Uterus (tissue), 4 donors: ENCODE measurements around the gene NFATC4. TPM values are rescaled to one million over a fixed set of nuclear protein-coding genes. Genes with fewer than 3 reads are reported as not detected.

Experiments
- DNase-seq, 2 donors: peaks; one replicate each; pipeline ENCODE4 v3.0.0-alpha.2; 2019 to 2020
- H3K27ac ChIP-seq, 2 donors: fragments of 200-600 bp; sonication (generic); 1 replicate in 1 of 2; 2 replicates in 1 of 2; pipeline ENCODE4 v1.5.1; 2016 to 2018
- H3K27me3 ChIP-seq, 2 donors: fragments of 200-600 bp; sonication (generic); one replicate each; pipeline ENCODE4 v1.5.1; 2018 to 2019; ENCODE audit warnings: control low read depth in 1 of 2
- H3K36me3 ChIP-seq, 2 donors: fragments of 200-600 bp; sonication (generic); one replicate each; pipeline ENCODE4 v1.5.1; 2019; ENCODE audit warnings: control low read depth in 1 of 2
- H3K4me1 ChIP-seq, 2 donors: fragments of 200-600 bp; sonication (generic); one replicate each; pipeline ENCODE4 v1.5.1; 2018 to 2019; ENCODE audit warnings: control low read depth in 1 of 2
- H3K4me3 ChIP-seq, 2 donors: fragments of 200-600 bp; sonication (generic); 1 replicate in 1 of 2; 2 replicates in 1 of 2; pipeline ENCODE4 v1.5.1; 2018 to 2019; ENCODE audit warnings: mild to moderate bottlenecking in 1 of 2
- H3K9me3 ChIP-seq, 2 donors: fragments of 200-600 bp; sonication (generic); one replicate each; pipeline ENCODE4 v1.5.1; 2019; ENCODE audit warnings: control low read depth in 1 of 2
- POLR2A ChIP-seq, 2 donors: fragments of 450-650 bp; IDR thresholded peaks; one replicate each; pipeline ENCODE4 v1.6.1; 2016; ENCODE audit warnings: antibody characterized with exemption in 2 of 2, mild to moderate bottlenecking in 1 of 2, moderate library complexity in 1 of 2
- intact Hi-C: fragments of 100-400 bp; cut with DNase I; formaldehyde crosslinking; loops from one replicate; pipeline ENCODE4 v1.15.1; 2023; ENCODE audit warnings: low total_unique reads
- total RNA-seq, 4 donors: library from RNA; depleted of rRNA in 3 of 4; stranded (reverse); fragments of >200 nt in 3 of 4; gene quantifications; one replicate each; pipeline versions ENCODE4 v1.1.0 to v1.2.4, GENCODE V29; 2014 to 2023
- TF ChIP-seq, protein P1 (sequence below), 4 experiments: fragments of 200-600 bp in 2 of 4; fragments of 450-650 bp in 2 of 4; sonication (generic) in 2 of 4; IDR thresholded peaks; one replicate each; pipeline ENCODE4 v1.5.1; 2016 to 2019; ENCODE audit warnings: antibody characterized with exemption in 4 of 4, mild to moderate bottlenecking in 2 of 4, moderate library complexity in 1 of 4
- donor health status: DM: yes; HTN: yes; CAD: no.

NFATC4 gene
- total RNA-seq, 4 donors from 2014 or later, result 25.6 to 187 (median 86.4) TPM

DNA sequence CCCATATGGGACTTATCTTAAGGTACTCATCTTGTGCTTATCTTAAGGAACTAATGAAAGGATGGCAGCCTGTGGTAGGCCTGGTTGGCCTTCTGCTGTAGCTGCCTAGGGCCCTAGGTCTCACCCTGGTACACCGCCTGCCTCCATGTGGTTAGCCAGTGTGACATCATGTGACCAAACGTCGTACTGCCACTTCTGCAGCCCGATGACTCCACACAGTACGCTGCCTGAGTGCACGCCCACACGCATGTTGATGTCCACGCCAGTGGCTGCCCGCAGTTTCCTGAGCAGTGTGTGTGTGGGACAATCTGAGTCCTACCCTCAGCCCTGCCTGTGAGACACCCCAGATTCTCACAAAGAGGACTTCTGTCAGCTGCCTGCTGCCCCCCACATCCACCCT, 38.2 kb upstream of the NFATC4 start:
- no peak for DNase-seq
- Histone ChIP-seq H3K9me3 (no peaks in the 10 kb centered on the region), H3K27me3 (peaks cover 0 to 16% of the 10 kb centered on the region in 2 donors), H3K27ac (no peak overlapping the region), H3K4me1 (peaks cover 0 to 14% of the 10 kb centered on the region in 2 donors), H3K4me3 (no peak overlapping the region), H3K36me3 (no peaks in the 10 kb centered on the region)
- intact Hi-C loops, result loop anchor here (10.0 kb wide), 1 partner anchor 105 kb away; no protein-coding TSS in a partner anchor
- TF ChIP-seq POLR2A (IDR thresholded peaks at IDR 0.05), result no peak
- TF ChIP-seq, protein P1, sequence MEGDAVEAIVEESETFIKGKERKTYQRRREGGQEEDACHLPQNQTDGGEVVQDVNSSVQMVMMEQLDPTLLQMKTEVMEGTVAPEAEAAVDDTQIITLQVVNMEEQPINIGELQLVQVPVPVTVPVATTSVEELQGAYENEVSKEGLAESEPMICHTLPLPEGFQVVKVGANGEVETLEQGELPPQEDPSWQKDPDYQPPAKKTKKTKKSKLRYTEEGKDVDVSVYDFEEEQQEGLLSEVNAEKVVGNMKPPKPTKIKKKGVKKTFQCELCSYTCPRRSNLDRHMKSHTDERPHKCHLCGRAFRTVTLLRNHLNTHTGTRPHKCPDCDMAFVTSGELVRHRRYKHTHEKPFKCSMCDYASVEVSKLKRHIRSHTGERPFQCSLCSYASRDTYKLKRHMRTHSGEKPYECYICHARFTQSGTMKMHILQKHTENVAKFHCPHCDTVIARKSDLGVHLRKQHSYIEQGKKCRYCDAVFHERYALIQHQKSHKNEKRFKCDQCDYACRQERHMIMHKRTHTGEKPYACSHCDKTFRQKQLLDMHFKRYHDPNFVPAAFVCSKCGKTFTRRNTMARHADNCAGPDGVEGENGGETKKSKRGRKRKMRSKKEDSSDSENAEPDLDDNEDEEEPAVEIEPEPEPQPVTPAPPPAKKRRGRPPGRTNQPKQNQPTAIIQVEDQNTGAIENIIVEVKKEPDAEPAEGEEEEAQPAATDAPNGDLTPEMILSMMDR (IDR thresholded peaks at IDR 0.05), result no peak

DNA sequence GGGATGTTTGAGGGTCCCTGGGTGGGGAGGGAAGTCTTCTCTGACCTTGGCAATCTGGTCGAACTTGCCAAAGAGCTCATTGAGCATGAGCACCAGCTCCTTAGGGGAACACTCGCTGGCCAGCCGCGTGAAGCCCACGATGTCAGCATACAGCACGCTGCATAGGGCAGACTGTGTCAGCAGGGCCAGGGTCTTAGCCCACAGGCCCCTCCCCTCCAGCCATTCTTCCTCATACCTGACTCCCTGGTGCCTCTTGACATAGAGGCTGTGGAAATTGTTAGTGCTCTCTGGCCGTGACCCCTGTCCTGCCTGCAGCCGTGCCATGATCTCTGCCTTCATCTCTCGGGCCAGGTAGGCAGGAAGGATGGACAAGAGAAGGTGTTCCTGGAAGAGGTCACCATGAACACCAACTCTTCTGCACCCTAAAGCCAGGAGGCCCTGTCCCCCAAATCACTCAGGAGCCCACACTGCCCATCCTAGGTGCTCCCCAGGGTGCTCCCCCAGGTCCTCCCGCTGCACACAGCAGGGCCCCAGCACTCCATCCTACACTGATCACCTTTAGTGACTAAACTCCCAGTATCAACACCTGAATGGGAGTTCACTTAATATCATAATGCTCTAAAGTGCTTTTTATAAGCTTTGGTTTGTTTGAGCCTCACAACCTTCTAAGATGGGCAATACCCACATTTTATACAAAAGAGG, 36.9 kb upstream of the NFATC4 start:
- Histone ChIP-seq H3K27me3 (peaks cover 0 to 24% of the 10 kb centered on the region in 2 donors), H3K36me3 (no peaks in the 10 kb centered on the region), H3K27ac (no peak overlapping the region), H3K4me3 (no peak overlapping the region), H3K4me1 (peaks cover 0 to 14% of the 10 kb centered on the region in 2 donors), H3K9me3 (no peaks in the 10 kb centered on the region)
- TF ChIP-seq, protein P1 (IDR thresholded peaks at IDR 0.05), result no peak
- TF ChIP-seq POLR2A (IDR thresholded peaks at IDR 0.05), result no peak
- no peak for DNase-seq
- intact Hi-C loops, result loop anchor here (10.0 kb wide), 1 partner anchor 104 kb away; no protein-coding TSS in a partner anchor

DNA sequence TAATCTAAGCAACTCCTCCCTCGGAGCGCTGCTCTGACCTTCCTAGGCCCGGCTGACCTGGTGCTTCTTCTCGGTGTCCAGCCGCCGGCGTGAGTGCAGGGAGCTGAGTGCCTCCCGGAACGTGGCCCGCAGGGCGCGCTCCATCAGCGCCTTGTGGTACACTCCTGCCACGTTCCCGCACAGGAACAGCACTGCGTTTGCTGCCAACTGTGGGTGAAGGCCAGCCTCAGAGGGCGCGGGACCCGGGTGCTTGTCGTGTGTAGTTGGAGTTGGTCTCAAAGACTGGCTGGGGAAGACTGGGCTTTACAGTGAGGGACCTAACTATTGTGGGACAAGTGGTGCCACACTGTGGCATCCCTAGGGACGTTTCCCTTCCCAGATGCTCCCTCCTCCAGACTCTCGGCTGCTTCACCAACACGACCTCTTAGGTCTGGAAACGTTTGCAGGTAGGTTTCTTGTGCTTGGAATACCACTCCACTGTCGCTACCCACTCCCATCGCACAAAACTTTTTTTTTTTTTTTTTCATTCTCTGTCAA, 36.2 kb upstream of the NFATC4 start:
- TF ChIP-seq, protein P1 (IDR thresholded peaks at IDR 0.05), result no peak
- no peak for TF ChIP-seq POLR2A (IDR thresholded peaks at IDR 0.05)
- Histone ChIP-seq H3K27me3 (peaks cover 0 to 27% of the 10 kb centered on the region in 2 donors), H3K4me1 (peaks cover 0 to 14% of the 10 kb centered on the region in 2 donors), H3K4me3 (no peak overlapping the region), H3K9me3 (no peaks in the 10 kb centered on the region), H3K27ac (no peak overlapping the region), H3K36me3 (no peaks in the 10 kb centered on the region)
- intact Hi-C loops, result loop anchor here (10.0 kb wide), 1 partner anchor 103 kb away; no protein-coding TSS in a partner anchor
- DNase-seq, result no peak

DNA sequence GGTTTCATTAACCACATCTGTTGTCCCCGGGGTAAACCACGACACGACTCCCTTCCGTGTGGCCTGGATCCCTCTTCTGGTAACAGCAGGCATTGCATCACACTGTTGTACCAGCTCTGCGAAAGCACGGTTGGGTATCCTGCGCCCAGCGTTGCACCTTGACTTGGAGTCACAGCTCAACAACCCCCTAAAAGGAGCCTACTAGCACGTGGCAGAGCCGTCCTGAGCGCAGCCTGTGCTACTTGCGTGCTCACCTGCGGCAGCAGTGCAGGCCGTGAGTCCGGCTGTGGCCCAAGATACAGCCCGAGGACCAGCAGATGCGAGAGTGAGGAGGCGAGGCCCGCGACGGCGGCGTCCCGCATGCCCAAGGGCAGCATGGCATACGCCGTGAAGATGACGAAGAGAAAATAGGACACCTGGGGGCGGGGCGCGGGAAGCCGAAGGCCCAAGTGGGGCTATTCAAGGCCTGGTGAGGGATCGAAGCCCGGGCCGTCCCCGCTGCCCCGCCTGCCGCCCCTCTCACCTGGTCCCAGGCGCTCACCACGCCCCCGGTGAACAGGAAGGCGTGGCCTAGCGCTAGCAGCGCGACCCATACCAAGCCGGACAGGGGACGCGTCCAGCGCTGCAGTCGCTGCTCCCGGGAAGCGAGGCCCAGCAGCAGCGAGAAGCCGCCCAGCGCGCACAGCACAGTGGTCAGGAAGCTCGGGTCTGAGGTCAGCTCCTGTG, 35.6 kb upstream of the NFATC4 start:
- no peak overlapping the region for H3K4me3 ChIP-seq
- peaks cover 0 to 27% of the 10 kb centered on the region in 2 donors for H3K27me3 ChIP-seq

More for the DNA sequence above, 35.6 kb upstream of the NFATC4 start:
- DNase-seq, result peak; percentile 55 to 58
- Histone ChIP-seq H3K27ac (no peak overlapping the region), H3K36me3 (no peaks in the 10 kb centered on the region), H3K4me1 (peaks cover 0 to 14% of the 10 kb centered on the region in 2 donors), H3K9me3 (no peaks in the 10 kb centered on the region)
- TF ChIP-seq, protein P1 (IDR thresholded peaks at IDR 0.05), result peak; percentile 47 to 68 (median 63)
- no peak for TF ChIP-seq POLR2A (IDR thresholded peaks at IDR 0.05)
- intact Hi-C loops, result loop anchor here (10.0 kb wide), 1 partner anchor 102 kb away; no protein-coding TSS in a partner anchor
